H7 (cell line): ENCODE data around the gene MTX1. TPM values are rescaled to one million over a fixed set of nuclear protein-coding genes. Genes with fewer than 3 reads are reported as not detected.
A peak's percentile ranks its signal among the peaks of the same experiment; 100 is the strongest.
"Not testable (repeated sequence)": the region's sequence is repeated elsewhere in the genome, so short reads cannot be mapped to it uniquely, and the experiment has no call there.

Experiments
- DNase-seq: peaks from one replicate; pipeline ENCODE4 v3.0.0; 2012
- H3K27me3 ChIP-seq: 2 replicates; pipeline ENCODE4 v1.6.0; 2011; ENCODE audit warnings: mild to moderate bottlenecking, low read length; ENCODE audit not compliant: control insufficient read depth, insufficient read depth
- H3K36me3 ChIP-seq: replicated peaks from 2 replicates; pipeline ENCODE4 v1.5.1; 2011; ENCODE audit warnings: low read length; ENCODE audit not compliant: control insufficient read depth, insufficient read depth
- H3K4me3 ChIP-seq: 2 replicates; pipeline ENCODE4 v1.5.1; 2011; ENCODE audit warnings: low read depth, mild to moderate bottlenecking, control low read depth, low read length, moderate library complexity; ENCODE audit not compliant: insufficient read depth
- total RNA-seq: library from RNA; depleted of rRNA; stranded (reverse); fragments of >200 nt; shearing (Covaris generic); gene quantifications from 2 replicates; pipeline ENCODE4 v1.2.3, GENCODE V29; 2014

Gene MTX1
- total RNA-seq, 1 experiment from 2014 or later: 221 TPM

DNA sequence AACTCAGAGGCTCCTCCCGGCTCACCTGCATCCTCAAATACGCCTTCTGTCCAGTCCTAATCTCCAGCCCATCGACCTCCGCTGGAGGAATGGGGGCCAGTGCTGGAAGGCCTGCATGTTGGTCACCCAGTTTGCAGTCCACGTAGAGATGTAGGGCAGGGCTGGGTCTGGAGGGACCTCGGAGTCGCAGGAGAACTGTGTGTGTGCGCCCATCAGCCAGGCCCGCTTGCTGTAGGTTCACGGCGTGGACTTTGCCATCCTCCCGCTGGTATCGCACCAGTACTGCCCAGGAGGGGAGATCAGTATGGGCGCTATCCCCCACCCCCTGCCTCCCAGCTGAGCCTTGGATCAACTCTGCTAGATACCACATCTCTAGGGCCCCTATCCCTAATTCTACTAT, 3.5 kb upstream of the MTX1 start:
- no peaks in the 10 kb centered on the region for H3K27me3 ChIP-seq
- H3K4me3 ChIP-seq: no peak overlapping the region
- no peak for DNase-seq
- peaks cover 25% of the 10 kb centered on the region for H3K36me3 ChIP-seq

- Histone ChIP-seq H3K4me3 (no peak overlapping the region), H3K36me3 (peaks cover 17% of the 10 kb centered on the region), H3K27me3 (no peaks in the 10 kb centered on the region)
- peak; percentile 37 for DNase-seq
Observed at GRCh38 chr1:155205969-155206593, 2.4 kb upstream of the MTX1 start.

DNA sequence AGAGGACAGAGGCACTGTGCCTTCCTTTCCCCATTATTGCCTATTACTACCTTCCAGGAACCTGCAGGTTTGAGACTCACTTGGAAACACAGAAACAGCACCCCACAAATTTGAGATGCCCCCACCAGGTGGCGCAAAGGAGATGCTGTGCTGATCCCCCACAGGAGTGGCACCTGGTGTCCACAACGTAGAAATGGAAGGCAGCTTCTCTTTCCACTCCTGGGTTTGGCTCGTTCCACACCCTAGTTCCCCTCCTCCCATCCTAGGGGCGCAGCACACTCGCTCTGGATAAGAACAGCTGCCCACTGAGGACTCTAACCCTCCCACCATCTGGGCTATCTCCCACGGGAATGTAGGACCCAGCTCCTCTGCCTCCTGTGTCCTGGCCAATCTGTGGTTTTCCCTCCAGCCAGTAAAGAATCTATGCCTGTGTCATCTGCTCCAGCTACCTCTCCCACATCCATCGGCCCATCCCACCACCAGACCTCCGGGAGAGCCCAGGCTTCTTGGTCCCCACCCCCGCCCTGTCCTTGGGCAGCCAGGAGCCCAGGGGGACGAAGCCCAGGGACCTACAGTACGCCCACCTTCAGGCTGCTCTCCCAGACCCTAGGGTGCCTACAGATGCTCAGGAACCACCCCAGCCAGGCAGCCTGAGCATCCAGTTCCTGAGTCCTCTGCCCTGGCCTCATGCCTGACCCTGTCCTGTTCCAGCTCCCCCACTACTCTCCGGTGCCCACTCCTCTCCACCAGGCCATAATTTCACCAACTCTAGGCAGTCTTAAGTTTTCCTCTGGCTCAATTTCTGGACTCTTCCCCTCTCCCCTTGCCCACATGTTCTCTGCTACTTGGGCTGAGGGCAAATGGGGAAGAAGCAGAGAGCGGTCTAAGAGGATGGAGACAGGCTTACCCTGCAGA, 1.3 kb upstream of the MTX1 start:
- peak overlapping the region; percentile 31 for H3K4me3 ChIP-seq
- peaks cover 10% of the 10 kb centered on the region for H3K36me3 ChIP-seq
- no peaks in the 10 kb centered on the region for H3K27me3 ChIP-seq
- DNase-seq: peak; percentile 87

DNA sequence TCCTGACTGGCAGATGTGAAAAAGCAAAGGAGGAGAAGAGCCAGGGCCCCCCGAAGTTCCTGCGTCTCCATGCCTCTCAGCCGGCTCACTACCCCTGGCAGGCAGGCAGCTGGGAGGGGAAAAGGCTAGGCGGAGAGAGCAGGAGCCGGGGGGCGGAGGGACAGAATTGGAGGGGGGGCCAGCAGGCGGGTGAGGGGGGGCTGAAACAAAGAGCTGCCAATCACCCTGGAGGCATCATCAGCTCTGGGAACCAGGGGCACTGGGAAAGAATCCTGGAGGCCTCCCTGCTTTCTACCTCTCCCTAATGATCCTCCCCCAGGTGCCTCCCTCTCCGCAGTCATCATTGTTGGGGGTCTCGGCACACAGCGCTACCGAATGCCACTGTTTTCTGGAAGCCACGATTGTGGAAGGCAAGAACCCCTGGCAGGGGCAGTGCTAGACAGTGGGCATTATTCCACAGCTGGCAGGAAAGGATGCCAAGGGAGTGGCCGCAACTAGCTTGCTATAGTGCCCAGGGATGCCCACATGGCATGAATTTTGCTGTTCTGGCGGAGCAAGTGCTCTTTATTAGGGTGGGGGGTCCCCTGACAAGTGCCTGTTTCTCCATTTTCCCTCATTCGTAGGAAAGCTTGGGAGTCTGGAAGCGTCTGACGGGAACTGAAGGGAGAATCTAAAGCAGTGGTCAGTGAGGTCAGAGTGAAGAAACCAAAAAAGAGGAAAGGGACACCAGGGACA, 522 bp upstream of the MTX1 start, which contains the start of gene THBS3:
Gene THBS3, minus strand, starts transcription at position 92 of the 735 bp plus-strand sequence. Its CDS starts 21 bp downstream, at position 71.
- Histone ChIP-seq H3K27me3 (no peaks in the 10 kb centered on the region), H3K4me3 (peak within 1 kb of the TSS; percentile 97), H3K36me3 (peaks cover 6% of the 10 kb centered on the region)
- peak; percentile 87 for DNase-seq

DNA sequence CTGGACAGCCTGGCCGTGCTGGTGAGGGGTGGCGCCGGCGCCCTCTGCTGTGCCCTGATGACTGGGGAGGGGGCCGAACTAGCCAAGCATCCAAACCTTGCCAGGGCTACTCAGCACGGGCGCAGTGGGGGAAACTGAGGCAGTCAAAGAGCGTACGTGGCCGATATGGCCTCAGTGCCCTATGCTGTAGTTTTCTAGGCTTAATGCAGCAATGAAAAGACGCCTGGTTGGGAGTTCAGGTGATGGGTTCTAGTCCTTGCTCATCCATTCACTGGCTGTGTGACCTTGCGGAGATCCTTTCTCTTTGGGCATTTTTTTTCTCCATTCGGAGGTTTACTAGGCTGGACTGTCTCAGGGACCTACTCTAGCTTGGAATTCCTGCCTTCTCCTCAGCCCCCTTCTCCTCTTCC, 822 bp downstream of the MTX1 start:
- Histone ChIP-seq H3K4me3 (peak overlapping the region; percentile 97), H3K27me3 (no peaks in the 10 kb centered on the region), H3K36me3 (peaks cover 2% of the 10 kb centered on the region)
- no peak for DNase-seq

- H3K36me3 ChIP-seq: peaks cover 2% of the 10 kb centered on the region
- no peaks in the 10 kb centered on the region for H3K27me3 ChIP-seq
- DNase-seq: no peak
- no peak overlapping the region for H3K4me3 ChIP-seq
Observed at GRCh38 chr1:155210314-155211104, 2.0 kb downstream of the MTX1 start.

DNA sequence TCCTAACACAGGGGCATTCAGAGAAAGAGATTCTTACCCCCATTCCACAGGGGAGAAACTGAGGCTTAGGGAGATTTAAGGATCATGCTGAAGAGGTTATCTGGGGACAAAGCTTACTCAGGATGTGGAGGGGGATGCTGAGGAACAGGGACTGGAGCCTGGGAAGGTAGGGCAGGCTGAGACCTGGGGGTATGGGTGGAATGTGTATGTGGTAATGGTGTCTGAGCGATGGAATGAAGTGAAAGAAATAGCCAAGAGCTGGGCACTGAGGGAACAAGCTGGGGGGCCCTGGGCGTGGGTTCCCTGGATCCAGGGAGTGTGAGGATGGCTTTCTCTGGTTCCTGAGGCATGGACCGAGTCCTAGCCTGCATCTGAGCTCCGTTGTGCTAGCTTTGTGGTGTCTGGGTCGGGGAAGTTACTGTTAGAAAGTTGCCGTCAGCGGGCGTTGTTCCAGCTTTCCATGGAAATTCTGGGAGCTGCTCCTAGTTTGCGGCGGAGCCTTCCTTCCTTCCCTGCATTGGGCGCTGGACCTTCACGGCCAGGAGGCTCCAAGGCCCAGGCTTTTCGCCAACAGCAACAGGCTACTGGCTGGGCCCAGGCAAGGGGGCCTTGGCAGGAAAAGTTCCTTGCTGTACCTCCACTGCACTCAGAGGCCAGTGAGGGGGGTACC, 3.0 kb downstream of the MTX1 start:
- H3K4me3 ChIP-seq, H3K36me3 ChIP-seq, DNase-seq, H3K27me3 ChIP-seq: not testable (repeated sequence)

- not testable (repeated sequence) for H3K27me3 ChIP-seq, H3K36me3 ChIP-seq, H3K4me3 ChIP-seq, DNase-seq
Observed at GRCh38 chr1:155212051-155212440, 3.6 kb downstream of the MTX1 start.

DNA sequence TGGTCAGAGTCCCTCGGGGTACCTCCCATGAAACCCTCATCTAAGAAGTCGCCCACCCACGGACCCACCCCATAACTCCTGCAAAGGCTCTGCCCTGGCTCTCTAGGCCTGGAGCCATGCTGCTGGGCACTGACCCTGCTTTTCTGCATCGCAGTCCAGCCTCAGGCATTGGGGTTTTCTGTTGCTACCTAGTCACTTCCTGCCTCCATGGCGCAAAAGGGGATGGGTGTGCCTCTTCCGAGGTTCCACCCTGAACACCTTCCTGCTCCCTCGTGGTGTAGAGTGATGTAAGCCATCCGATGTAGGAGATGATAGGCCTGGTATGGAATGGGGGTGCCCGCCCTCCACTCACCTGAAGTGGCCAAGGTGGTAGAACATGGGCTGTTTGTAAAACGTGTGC, 6.2 kb downstream of the MTX1 start:
- H3K4me3 ChIP-seq, H3K36me3 ChIP-seq, DNase-seq, H3K27me3 ChIP-seq: not testable (repeated sequence)

DNA sequence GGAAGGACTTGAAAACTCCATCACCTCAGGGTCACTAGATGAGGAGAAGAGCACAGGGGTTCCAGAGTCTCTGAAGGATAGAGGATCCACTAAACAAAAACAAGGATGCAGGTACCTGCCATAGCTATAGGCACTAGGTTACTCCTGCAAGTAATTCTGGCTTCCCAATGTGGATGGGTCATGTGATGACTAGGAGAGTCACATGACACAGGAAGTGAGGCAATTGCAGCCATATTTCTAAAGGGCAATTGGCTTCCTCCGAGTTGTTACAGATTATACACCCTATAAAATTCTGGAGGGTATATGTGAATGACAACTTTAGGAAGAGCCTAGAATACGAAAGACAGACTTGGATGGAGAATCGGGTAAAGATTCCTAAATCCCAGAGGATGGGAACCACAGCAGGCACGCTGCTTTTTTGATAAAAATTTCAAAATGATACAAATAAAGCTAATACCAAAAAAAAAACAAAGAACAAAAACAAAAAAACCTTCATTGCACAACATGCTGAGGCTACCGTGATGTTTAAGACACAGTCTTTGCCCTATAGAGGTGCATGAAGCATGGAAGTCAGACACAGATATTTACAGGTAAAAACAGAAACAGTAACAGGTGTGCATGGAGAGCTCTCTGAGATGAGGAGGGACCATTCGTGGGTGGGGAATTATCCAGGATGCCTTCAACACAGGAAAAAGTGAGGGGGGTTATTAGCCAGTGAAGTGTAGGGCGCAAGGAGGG, 10.5 kb downstream of the MTX1 start:
- Histone ChIP-seq H3K4me3 (no peak overlapping the region), H3K27me3 (no peaks in the 10 kb centered on the region), H3K36me3 (no peaks in the 10 kb centered on the region)
- DNase-seq: peak; percentile 81

DNA sequence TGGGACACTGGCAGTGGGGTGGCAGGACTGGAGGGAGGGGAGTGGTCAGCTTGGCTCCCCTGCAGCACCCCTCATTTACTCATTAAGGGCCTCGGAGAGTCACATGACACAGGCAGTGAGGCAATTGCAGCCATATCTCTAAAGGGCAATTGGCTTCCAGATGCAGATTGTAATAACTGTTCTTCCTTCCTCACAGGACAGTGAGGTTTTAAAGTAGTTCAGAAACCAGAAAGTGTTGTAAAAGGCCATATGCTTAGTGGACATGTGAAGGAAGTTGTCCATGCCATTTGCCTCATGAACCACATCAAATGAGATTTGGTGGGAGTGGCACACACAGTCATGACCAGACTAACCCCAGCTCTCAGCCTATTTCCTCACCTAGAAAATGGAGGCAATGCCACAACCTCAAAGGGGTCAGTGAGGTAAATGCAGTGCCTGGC, 11.1 kb downstream of the MTX1 start:
- Histone ChIP-seq H3K27me3 (no peaks in the 10 kb centered on the region), H3K4me3 (no peak overlapping the region), H3K36me3 (no peaks in the 10 kb centered on the region)
- peak; percentile 85 for DNase-seq

- not testable (repeated sequence) for H3K4me3 ChIP-seq, H3K27me3 ChIP-seq, DNase-seq, H3K36me3 ChIP-seq
Observed at GRCh38 chr1:155220211-155220965, 11.9 kb downstream of the MTX1 start.
